Osteocyte (in vitro differentiated cells): ENCODE measurements around the gene CD3E. TPM values are rescaled to one million over a fixed set of nuclear protein-coding genes. Genes with fewer than 3 reads are reported as not detected.

Source experiments
- DNase-seq: peaks from one replicate; pipeline ENCODE4 v3.0.0; 2021; ENCODE audit warnings: mixed read lengths; ENCODE audit not compliant: unreplicated experiment; ENCODE audit errors: extremely low spot score
- H3K27ac Mint-ChIP-seq: one replicate; pipeline ENCODE4 v1.8.0; 2021; ENCODE audit warnings: mild to moderate bottlenecking, mixed read lengths; ENCODE audit not compliant: unreplicated experiment
- H3K27me3 Mint-ChIP-seq: one replicate; pipeline ENCODE4 v1.8.0; 2021; ENCODE audit warnings: mixed read lengths; ENCODE audit not compliant: unreplicated experiment
- H3K36me3 Mint-ChIP-seq: one replicate; pipeline ENCODE4 v1.8.0; 2021; ENCODE audit warnings: mixed read lengths; ENCODE audit not compliant: unreplicated experiment
- H3K4me1 Mint-ChIP-seq: one replicate; pipeline ENCODE4 v1.8.0; 2021; ENCODE audit warnings: mixed read lengths; ENCODE audit not compliant: unreplicated experiment
- H3K4me3 Mint-ChIP-seq: one replicate; pipeline ENCODE4 v1.8.0; 2021; ENCODE audit warnings: mild to moderate bottlenecking, moderate library complexity, mixed read lengths; ENCODE audit not compliant: unreplicated experiment
- H3K9me3 Mint-ChIP-seq: one replicate; pipeline ENCODE4 v1.8.0; 2021; ENCODE audit warnings: mixed read lengths; ENCODE audit not compliant: unreplicated experiment
- CTCF ChIP-seq: fragments of 200-600 bp; sonication (generic); IDR thresholded peaks from 2 replicates; pipeline ENCODE4 v1.5.0; 2021; ENCODE audit warnings: antibody characterized with exemption, mild to moderate bottlenecking, moderate library complexity
- total RNA-seq: library from RNA; stranded (reverse); gene quantifications from 2 replicates; pipeline ENCODE4 v1.2.1, GENCODE V29; 2021

Gene CD3E
- total RNA-seq, 1 donor from 2014 or later = not detected

- H3K4me3 Mint-ChIP-seq = no peak overlapping the region
- H3K27me3 Mint-ChIP-seq = peaks cover 20% of the 10 kb centered on the region
- TF ChIP-seq CTCF = no peak
- no peaks in the 10 kb centered on the region for H3K9me3 Mint-ChIP-seq
- peaks cover 2% of the 10 kb centered on the region for H3K36me3 Mint-ChIP-seq
- no peak overlapping the region for H3K27ac Mint-ChIP-seq
- no peaks in the 10 kb centered on the region for H3K4me1 Mint-ChIP-seq
- no peak for DNase-seq
Measured at GRCh38 chr11:118321386-118322082, 17.0 kb downstream of the CD3E start.

- TF ChIP-seq CTCF = no peak
- H3K27ac Mint-ChIP-seq = no peak overlapping the region
- H3K4me1 Mint-ChIP-seq = no peaks in the 10 kb centered on the region
- no peaks in the 10 kb centered on the region for H3K9me3 Mint-ChIP-seq
- no peak overlapping the region for H3K4me3 Mint-ChIP-seq
- peak; percentile 80 for DNase-seq
- H3K36me3 Mint-ChIP-seq = no peaks in the 10 kb centered on the region
- peaks cover 17% of the 10 kb centered on the region for H3K27me3 Mint-ChIP-seq
Measured at GRCh38 chr11:118322721-118323120, 18.2 kb downstream of the CD3E start.

- H3K9me3 Mint-ChIP-seq = no peaks in the 10 kb centered on the region
- H3K27me3 Mint-ChIP-seq = peaks cover 23% of the 10 kb centered on the region
- DNase-seq = no peak
- no peak overlapping the region for H3K4me3 Mint-ChIP-seq
- H3K4me1 Mint-ChIP-seq = no peaks in the 10 kb centered on the region
- no peak for TF ChIP-seq CTCF
- no peak overlapping the region for H3K27ac Mint-ChIP-seq
- no peaks in the 10 kb centered on the region for H3K36me3 Mint-ChIP-seq
Measured at GRCh38 chr11:118325283-118325682, 20.8 kb downstream of the CD3E start.

GRCh38 chr11:118328745-118329144, 24.2 kb downstream of the CD3E start:
- Mint-ChIP-seq H3K9me3 (no peaks in the 10 kb centered on the region), H3K27ac (no peak overlapping the region), H3K27me3 (peaks cover 23% of the 10 kb centered on the region), H3K36me3 (no peaks in the 10 kb centered on the region), H3K4me3 (no peak overlapping the region), H3K4me1 (no peaks in the 10 kb centered on the region)
- no peak for TF ChIP-seq CTCF
- DNase-seq = no peak

- DNase-seq = no peak
- H3K27ac Mint-ChIP-seq = no peak overlapping the region
- TF ChIP-seq CTCF = no peak
- peaks cover 22% of the 10 kb centered on the region for H3K27me3 Mint-ChIP-seq
- H3K36me3 Mint-ChIP-seq = no peaks in the 10 kb centered on the region
- H3K9me3 Mint-ChIP-seq = no peaks in the 10 kb centered on the region
- H3K4me3 Mint-ChIP-seq = no peak overlapping the region
- no peaks in the 10 kb centered on the region for H3K4me1 Mint-ChIP-seq
Measured at GRCh38 chr11:118334745-118335144, 30.2 kb downstream of the CD3E start.
